K562 (cell line): ENCODE measurements around the gene ASGR1. TPM values are rescaled to one million over a fixed set of nuclear protein-coding genes. Genes with fewer than 3 reads are reported as not detected.

ENCODE experiments used
- ATAC-seq: fragments of 200-7000 bp; cut with Tn5 transposase; 3 replicates; pipeline ENCODE4 v1.9.1; 2020; ENCODE audit warnings: moderate library complexity
- BruUV-seq: library from RNA; stranded (reverse); fragments of 400-500 nt; replicated peaks from 2 replicates; lab custom pipeline; 2021; lab: Mats Ljungman, UMichigan
- CTCF ChIA-PET: fragments of 300-600 bp; formaldehyde crosslinking; extraction: SDS; loops from one replicate; lab custom pipeline; 2021; ENCODE audit warnings: low intra/inter-chr PET ratio; lab: Yijun Ruan, JAX
- POLR2A ChIA-PET: fragments of 300-600, 350-650 bp; sonication (Branson Sonifier 250); formaldehyde crosslinking; extraction: SDS; loops from one replicate; lab custom pipeline; 2021; ENCODE audit warnings: antibody characterized with exemption, inconsistent platforms; lab: Yijun Ruan, JAX
- DNase-seq, 4 experiments: peaks; one replicate each; pipeline versions ENCODE4 v3.0.0 to v3.0.0-alpha.2; 2011 to 2018; ENCODE audit warnings: low spot score in 3 of 4, mixed read lengths in 3 of 4; ENCODE audit errors: extremely low read depth in 1 of 4
- FAIRE-seq: peaks from 2 replicates; lab custom pipeline; 2011; peaks lifted over from hg19 to GRCh38; lab: Jason Lieb, UNC
- H2AFZ ChIP-seq: 2 replicates; pipeline ENCODE4 v1.6.0; 2011; ENCODE audit warnings: low read depth, low read length, control low read depth, inconsistent platforms
- H3K27ac ChIP-seq: fragments of 200-600 bp; 3 replicates; pipeline ENCODE4 v1.8.0; 2011; ENCODE audit warnings: low read depth, mild to moderate bottlenecking, control low read depth, inconsistent platforms, low read length, moderate library complexity, mixed read lengths; ENCODE audit errors: extremely low read depth
- H3K27me3 ChIP-seq, 2 experiments: fragments of 300-600 bp in 1 of 2; 2 replicates in 1 of 2; 3 replicates in 1 of 2; pipeline versions ENCODE4 v1.6.0 to v1.8.0; 2011; ENCODE audit warnings: inconsistent platforms in 2 of 2, low read length in 2 of 2, mild to moderate bottlenecking in 1 of 2, mixed read lengths in 1 of 2, moderate library complexity in 1 of 2; ENCODE audit not compliant: control insufficient read depth in 2 of 2, insufficient read depth in 2 of 2
- H3K36me3 ChIP-seq: fragments of 300-600 bp; 3 replicates; pipeline ENCODE4 v1.8.0; 2011; ENCODE audit warnings: mild to moderate bottlenecking, low read length, inconsistent platforms; ENCODE audit not compliant: control insufficient read depth, insufficient read depth
- H3K4me1 ChIP-seq, 2 experiments: fragments of 200-600 bp in 1 of 2; replicated peaks in 1 of 2; 2 replicates in 1 of 2; 3 replicates in 1 of 2; pipeline versions ENCODE4 v1.5.1 to v1.8.0; 2011; ENCODE audit warnings: inconsistent platforms in 2 of 2, low read length in 2 of 2, mild to moderate bottlenecking in 1 of 2, mixed read lengths in 1 of 2, moderate library complexity in 1 of 2; ENCODE audit not compliant: control insufficient read depth in 2 of 2, insufficient read depth in 2 of 2
- H3K4me2 ChIP-seq: 2 replicates; pipeline ENCODE4 v1.6.1; 2011; ENCODE audit warnings: low read length, control low read depth, inconsistent platforms, mixed read lengths; ENCODE audit not compliant: insufficient read depth
- H3K4me3 ChIP-seq: fragments of 200-600 bp; sonication (generic), shearing (Covaris generic); 2 replicates; pipeline ENCODE4 v1.5.1; 2016; ENCODE audit warnings: control low read depth, inconsistent platforms
- H3K79me2 ChIP-seq: fragments of 200-600 bp; 3 replicates; pipeline ENCODE4 v1.8.0; 2011; ENCODE audit warnings: low read length, inconsistent platforms; ENCODE audit not compliant: control insufficient read depth, insufficient read depth
- H3K9ac ChIP-seq, 2 experiments: 2 replicates each; pipeline versions ENCODE4 v1.6.0 to v1.6.1; 2011; ENCODE audit warnings: low read depth in 2 of 2, low read length in 2 of 2, control low read depth in 1 of 2, inconsistent platforms in 1 of 2, mild to moderate bottlenecking in 1 of 2, mixed read lengths in 1 of 2; ENCODE audit not compliant: insufficient read depth in 1 of 2
- H3K9me1 ChIP-seq: one replicate; pipeline ENCODE4 v1.6.0; 2011; ENCODE audit warnings: inconsistent platforms, mild to moderate bottlenecking, low read length, moderate library complexity; ENCODE audit not compliant: control insufficient read depth, insufficient read depth
- H3K9me3 ChIP-seq: replicated peaks from 2 replicates; pipeline ENCODE4 v1.5.1; 2011; ENCODE audit warnings: low read depth, low read length, inconsistent platforms; ENCODE audit not compliant: control insufficient read depth, insufficient read depth
- H4K20me1 ChIP-seq: replicated peaks from 2 replicates; pipeline ENCODE4 v1.6.1; 2011; ENCODE audit warnings: low read length, inconsistent platforms, mixed read lengths; ENCODE audit not compliant: control insufficient read depth, insufficient read depth
- MAZ ChIP-seq, 2 experiments: fragments of 450-650 bp in 1 of 2; sonication (generic) in 1 of 2; formaldehyde crosslinking; IDR thresholded peaks in 1 of 2; conservative IDR thresholded peaks in 1 of 2; 2 replicates each; pipeline versions ENCODE4 v1.4.0 to v1.5.0; 2020; ENCODE audit warnings: mild to moderate bottlenecking in 1 of 2, missing genetic modification reagents in 1 of 2
- MTA1 ChIP-seq: fragments of 450-650 bp; IDR thresholded peaks from 2 replicates; pipeline ENCODE4 v1.6.1; 2017; ENCODE audit warnings: borderline replicate concordance
- SMARCE1 ChIP-seq: fragments of 450-650 bp; IDR thresholded peaks from 2 replicates; pipeline ENCODE4 v1.7.1; 2016; ENCODE audit warnings: mild to moderate bottlenecking
- SPI1 ChIP-seq: IDR thresholded peaks from 2 replicates; pipeline ENCODE4 v1.6.1; 2011; ENCODE audit warnings: low read depth, low read length, control low read depth, borderline replicate concordance
- ZFX ChIP-seq: sonication (generic); formaldehyde crosslinking; IDR thresholded peaks from 2 replicates; pipeline ENCODE4 v1.8.0; 2022; ENCODE audit warnings: mild to moderate bottlenecking, missing genetic modification reagents, moderate library complexity
- ZNF263 ChIP-seq: sonication (generic); formaldehyde crosslinking; IDR thresholded peaks from 2 replicates; pipeline ENCODE4 v1.8.0; 2022; ENCODE audit warnings: mild to moderate bottlenecking, missing genetic modification reagents, borderline replicate concordance
- WGBS: fragments of 100-300 bp; shearing (Covaris generic); methylation state at CpG from one replicate; pipeline ENCODE4 v1.1.6; 2016; ENCODE audit warnings: low coverage, mixed read lengths; ENCODE audit not compliant: insufficient coverage; ENCODE audit errors: missing lambda C conversion rate; 5-methylcytosine and 5-hydroxymethylcytosine counted together
- in situ Hi-C: fragments of 300-500 bp; cut with MboI; formaldehyde crosslinking; loops from 4 replicates; pipeline ENCODE4 v1.15.0; 2018; ENCODE audit warnings: inconsistent platforms, mixed read lengths
- intact Hi-C: fragments of 100-400 bp; cut with micrococcal nuclease; formaldehyde crosslinking; loops from 2 replicates; pipeline ENCODE4 v1.14.2; 2022
- polyA plus RNA-seq, 8 experiments: library from polyadenylated mRNA; depleted of rRNA in 4 of 8; stranded (reverse) in 5 of 8; unstranded in 3 of 8; fragments of >200 nt; fragmentation: Nextera tagmentation in 2 of 8; fragmentation: Illumina TruSeq in 1 of 8; extraction: Ambion mirVana in 2 of 8; extraction: Trizol in 1 of 8; gene quantifications; 2 replicates each; pipeline versions ENCODE4 v1.2.1 to v1.2.3, GENCODE V29; 2011 to 2014; ENCODE audit warnings: inconsistent platforms in 1 of 8, missing spikeins in 1 of 8
- total RNA-seq, 7 experiments: library from RNA; depleted of rRNA in 6 of 7; stranded (reverse); fragments of >200 nt in 6 of 7; fragmentation: Illumina TruSeq in 2 of 7; extraction: Trizol in 2 of 7; gene quantifications; 2 replicates each; pipeline versions ENCODE4 v1.2.1 to v1.2.3, GENCODE V29; 2011 to 2021; ENCODE audit warnings: low replicate concordance in 1 of 7
- TF ChIP-seq, protein P1 (sequence below): sonication (generic); formaldehyde crosslinking; IDR thresholded peaks from 2 replicates; pipeline ENCODE4 v1.8.0; 2023; ENCODE audit warnings: missing genetic modification reagents, mild to moderate bottlenecking, borderline replicate concordance
- TF ChIP-seq, protein P2 (sequence below): fragments of 200-800 bp; sonication (Bioruptor generic); IDR thresholded peaks from 2 replicates; pipeline ENCODE4 v1.6.1; 2017; ENCODE audit warnings: missing genetic modification characterization, missing compliant biosample characterization
- TF ChIP-seq, protein P3 (sequence below), 3 experiments: fragments of 200-800 bp in 1 of 3; sonication (Bioruptor generic) in 1 of 3; sonication (generic) in 1 of 3; formaldehyde crosslinking in 1 of 3; IDR thresholded peaks; 2 replicates each; pipeline versions ENCODE4 v1.6.1 to v1.8.0; 2016 to 2022; ENCODE audit warnings: mild to moderate bottlenecking in 2 of 3, missing compliant biosample characterization in 2 of 3, missing genetic modification characterization in 2 of 3, missing genetic modification reagents in 1 of 3

Gene ASGR1
- total and polyA plus RNA-seq, 9 of the 15 experiments (the other 6 are each of a cell fraction or from before 2014, with no cell fraction given), result 0.11 to 1.0 (median 0.64) TPM; not detected in 2

DNA sequence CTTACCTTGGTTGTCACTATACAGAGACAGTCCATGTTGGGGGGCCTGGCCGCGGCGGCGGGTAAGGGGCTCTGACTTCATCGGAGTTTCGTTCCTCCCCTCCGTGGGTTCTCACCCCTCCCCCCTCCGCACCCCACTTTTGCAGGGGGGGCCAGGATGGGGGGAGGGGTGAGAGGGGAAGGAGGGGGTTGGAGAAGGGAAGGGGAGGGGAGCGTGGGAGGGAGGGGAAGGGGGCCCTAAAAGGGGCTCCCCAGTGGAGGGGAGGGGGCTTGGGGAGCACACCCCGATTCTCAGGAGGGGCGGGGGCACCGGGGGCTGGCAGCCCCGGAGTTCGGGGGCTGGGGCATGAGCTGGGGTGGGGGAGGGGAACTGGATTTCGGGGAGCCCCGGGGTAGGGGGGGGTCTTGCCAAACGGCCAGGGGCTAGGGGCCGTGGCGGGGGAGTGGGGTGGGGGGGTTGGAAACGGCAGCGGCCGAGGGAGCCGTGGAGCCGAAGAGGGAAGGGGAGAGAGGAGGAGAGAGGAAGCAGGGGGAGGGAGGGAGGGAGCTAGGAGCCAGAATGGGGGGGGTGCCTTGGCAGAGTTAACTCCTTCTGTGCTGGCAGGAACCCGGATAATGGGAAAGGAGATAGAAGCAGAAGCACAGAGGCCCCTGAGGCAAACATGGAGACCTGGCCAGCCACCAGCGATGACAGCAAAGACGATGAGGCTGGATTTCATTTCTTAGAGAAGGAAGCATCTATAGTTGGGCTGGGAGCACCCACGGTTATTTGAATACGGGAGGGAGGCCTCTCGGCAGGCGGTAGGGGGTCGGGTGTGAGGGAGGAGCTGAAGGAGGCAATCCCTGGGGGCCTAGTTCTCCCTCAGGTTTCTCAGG is 38.2 kb upstream of the ASGR1 start:
- WGBS, result 6% methylated on average over 3 of the region's 32 CpGs
- peak overlapping the region; percentile 30 to 99; a peak in 2 of 4 replicates for H3K9ac ChIP-seq
- no peak for ATAC-seq
- CTCF ChIA-PET, result no interaction called here
- FAIRE-seq, result no peak
- H4K20me1 ChIP-seq, result peaks cover 6% of the 10 kb centered on the region
- peak overlapping the region; percentile 94 for H2AFZ ChIP-seq
- no peaks in the 10 kb centered on the region for H3K9me3 ChIP-seq
- no peaks in the 10 kb centered on the region for H3K27me3 ChIP-seq
- H3K36me3 ChIP-seq, result peaks cover 19% of the 10 kb centered on the region; the same call in 2 of the 3 replicates
- peaks cover 40 to 60% of the 10 kb centered on the region in 2 experiments for H3K4me1 ChIP-seq
- peak overlapping the region; percentile 90; the same call in 2 of the 3 replicates for H3K27ac ChIP-seq
- POLR2A ChIA-PET, result interaction anchor here (0.6 kb wide), 2 partner anchors 135 to 180 kb away, joined by 3 read pairs; no protein-coding TSS in a partner anchor
- BruUV-seq, result no TSS peak
- H3K4me3 ChIP-seq, result peak overlapping the region; percentile 44
- intact Hi-C loops, result no loop called here
- H3K4me2 ChIP-seq, result peak overlapping the region; percentile 73
- H3K9me1 ChIP-seq, result peaks cover 6% of the 10 kb centered on the region
- H3K79me2 ChIP-seq, result peaks cover 50% of the 10 kb centered on the region
- in situ Hi-C loops, result no loop called here
- peak; percentile 45 to 77 (median 56) for DNase-seq
- 0 out of 2 replicates have a peak, but pooled peaks have one; percentile 7 for TF ChIP-seq ZFX (CRISPR knock-in tag)
- TF ChIP-seq SMARCE1, result 0 out of 2 replicates have a peak, but pooled peaks have one; percentile 13
- TF ChIP-seq, protein P1, sequence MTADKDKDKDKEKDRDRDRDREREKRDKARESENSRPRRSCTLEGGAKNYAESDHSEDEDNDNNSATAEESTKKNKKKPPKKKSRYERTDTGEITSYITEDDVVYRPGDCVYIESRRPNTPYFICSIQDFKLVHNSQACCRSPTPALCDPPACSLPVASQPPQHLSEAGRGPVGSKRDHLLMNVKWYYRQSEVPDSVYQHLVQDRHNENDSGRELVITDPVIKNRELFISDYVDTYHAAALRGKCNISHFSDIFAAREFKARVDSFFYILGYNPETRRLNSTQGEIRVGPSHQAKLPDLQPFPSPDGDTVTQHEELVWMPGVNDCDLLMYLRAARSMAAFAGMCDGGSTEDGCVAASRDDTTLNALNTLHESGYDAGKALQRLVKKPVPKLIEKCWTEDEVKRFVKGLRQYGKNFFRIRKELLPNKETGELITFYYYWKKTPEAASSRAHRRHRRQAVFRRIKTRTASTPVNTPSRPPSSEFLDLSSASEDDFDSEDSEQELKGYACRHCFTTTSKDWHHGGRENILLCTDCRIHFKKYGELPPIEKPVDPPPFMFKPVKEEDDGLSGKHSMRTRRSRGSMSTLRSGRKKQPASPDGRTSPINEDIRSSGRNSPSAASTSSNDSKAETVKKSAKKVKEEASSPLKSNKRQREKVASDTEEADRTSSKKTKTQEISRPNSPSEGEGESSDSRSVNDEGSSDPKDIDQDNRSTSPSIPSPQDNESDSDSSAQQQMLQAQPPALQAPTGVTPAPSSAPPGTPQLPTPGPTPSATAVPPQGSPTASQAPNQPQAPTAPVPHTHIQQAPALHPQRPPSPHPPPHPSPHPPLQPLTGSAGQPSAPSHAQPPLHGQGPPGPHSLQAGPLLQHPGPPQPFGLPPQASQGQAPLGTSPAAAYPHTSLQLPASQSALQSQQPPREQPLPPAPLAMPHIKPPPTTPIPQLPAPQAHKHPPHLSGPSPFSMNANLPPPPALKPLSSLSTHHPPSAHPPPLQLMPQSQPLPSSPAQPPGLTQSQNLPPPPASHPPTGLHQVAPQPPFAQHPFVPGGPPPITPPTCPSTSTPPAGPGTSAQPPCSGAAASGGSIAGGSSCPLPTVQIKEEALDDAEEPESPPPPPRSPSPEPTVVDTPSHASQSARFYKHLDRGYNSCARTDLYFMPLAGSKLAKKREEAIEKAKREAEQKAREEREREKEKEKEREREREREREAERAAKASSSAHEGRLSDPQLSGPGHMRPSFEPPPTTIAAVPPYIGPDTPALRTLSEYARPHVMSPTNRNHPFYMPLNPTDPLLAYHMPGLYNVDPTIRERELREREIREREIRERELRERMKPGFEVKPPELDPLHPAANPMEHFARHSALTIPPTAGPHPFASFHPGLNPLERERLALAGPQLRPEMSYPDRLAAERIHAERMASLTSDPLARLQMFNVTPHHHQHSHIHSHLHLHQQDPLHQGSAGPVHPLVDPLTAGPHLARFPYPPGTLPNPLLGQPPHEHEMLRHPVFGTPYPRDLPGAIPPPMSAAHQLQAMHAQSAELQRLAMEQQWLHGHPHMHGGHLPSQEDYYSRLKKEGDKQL (CRISPR knock-in tag), result no peak
- TF ChIP-seq SPI1, result 0 out of 2 replicates have a peak, but pooled peaks have one; percentile 37
- TF ChIP-seq, protein P2, sequence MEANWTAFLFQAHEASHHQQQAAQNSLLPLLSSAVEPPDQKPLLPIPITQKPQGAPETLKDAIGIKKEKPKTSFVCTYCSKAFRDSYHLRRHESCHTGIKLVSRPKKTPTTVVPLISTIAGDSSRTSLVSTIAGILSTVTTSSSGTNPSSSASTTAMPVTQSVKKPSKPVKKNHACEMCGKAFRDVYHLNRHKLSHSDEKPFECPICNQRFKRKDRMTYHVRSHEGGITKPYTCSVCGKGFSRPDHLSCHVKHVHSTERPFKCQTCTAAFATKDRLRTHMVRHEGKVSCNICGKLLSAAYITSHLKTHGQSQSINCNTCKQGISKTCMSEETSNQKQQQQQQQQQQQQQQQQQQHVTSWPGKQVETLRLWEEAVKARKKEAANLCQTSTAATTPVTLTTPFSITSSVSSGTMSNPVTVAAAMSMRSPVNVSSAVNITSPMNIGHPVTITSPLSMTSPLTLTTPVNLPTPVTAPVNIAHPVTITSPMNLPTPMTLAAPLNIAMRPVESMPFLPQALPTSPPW, result peak; percentile 86
- TF ChIP-seq ZNF263 (CRISPR knock-in tag), result peak; percentile 62
- TF ChIP-seq, protein P3, sequence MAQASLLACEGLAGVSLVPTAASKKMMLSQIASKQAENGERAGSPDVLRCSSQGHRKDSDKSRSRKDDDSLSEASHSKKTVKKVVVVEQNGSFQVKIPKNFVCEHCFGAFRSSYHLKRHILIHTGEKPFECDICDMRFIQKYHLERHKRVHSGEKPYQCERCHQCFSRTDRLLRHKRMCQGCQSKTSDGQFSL (CRISPR knock-in tag; IDR thresholded peaks at IDR 0.05), result peak; percentile 93
- TF ChIP-seq, protein P3 (tag; IDR thresholded peaks at IDR 0.05), result peak in 1 of 2 experiments; percentile 71; a peak in 2 of 4 replicates
- peak in 1 of 2 experiments; percentile 42; a peak in 1 of 4 replicates for TF ChIP-seq MAZ (CRISPR knock-in tag; conservative IDR thresholded peaks at IDR 0.05 in 1 of 2, IDR thresholded peaks at IDR 0.05 in 1 of 2)
- peak; percentile 39; the same call in 1 of the 2 replicates for TF ChIP-seq MTA1
